PC-9 (cell line): ENCODE measurements around the gene TRUB2.

Source experiments
- EZH2 ChIP-seq: fragments of 200-600 bp; sonication (generic); IDR thresholded peaks from 2 replicates; pipeline ENCODE4 v1.8.0; 2017; ENCODE audit warnings: antibody characterized with exemption, low read depth
- TF ChIP-seq, protein P1 (sequence below): fragments of 200-600 bp; sonication (generic); conservative IDR thresholded peaks from 2 replicates; pipeline ENCODE4 v1.6.1; 2017; ENCODE audit warnings: mixed run types, antibody characterized with exemption, mild to moderate bottlenecking, moderate library complexity

GRCh38 chr9:128265348-128265847, 56.8 kb downstream of the TRUB2 start:
- TF ChIP-seq, protein P1, sequence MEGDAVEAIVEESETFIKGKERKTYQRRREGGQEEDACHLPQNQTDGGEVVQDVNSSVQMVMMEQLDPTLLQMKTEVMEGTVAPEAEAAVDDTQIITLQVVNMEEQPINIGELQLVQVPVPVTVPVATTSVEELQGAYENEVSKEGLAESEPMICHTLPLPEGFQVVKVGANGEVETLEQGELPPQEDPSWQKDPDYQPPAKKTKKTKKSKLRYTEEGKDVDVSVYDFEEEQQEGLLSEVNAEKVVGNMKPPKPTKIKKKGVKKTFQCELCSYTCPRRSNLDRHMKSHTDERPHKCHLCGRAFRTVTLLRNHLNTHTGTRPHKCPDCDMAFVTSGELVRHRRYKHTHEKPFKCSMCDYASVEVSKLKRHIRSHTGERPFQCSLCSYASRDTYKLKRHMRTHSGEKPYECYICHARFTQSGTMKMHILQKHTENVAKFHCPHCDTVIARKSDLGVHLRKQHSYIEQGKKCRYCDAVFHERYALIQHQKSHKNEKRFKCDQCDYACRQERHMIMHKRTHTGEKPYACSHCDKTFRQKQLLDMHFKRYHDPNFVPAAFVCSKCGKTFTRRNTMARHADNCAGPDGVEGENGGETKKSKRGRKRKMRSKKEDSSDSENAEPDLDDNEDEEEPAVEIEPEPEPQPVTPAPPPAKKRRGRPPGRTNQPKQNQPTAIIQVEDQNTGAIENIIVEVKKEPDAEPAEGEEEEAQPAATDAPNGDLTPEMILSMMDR, result no peak
- TF ChIP-seq EZH2, result no peak
